ENCODE data around the gene SWAP70. TPM values are rescaled to one million over a fixed set of nuclear protein-coding genes. Genes with fewer than 3 reads are reported as not detected.

SWAP70 gene
- total and polyA plus RNA-seq, 2 experiments from 2014 or later: 30.3 to 33.3 TPM

DNA sequence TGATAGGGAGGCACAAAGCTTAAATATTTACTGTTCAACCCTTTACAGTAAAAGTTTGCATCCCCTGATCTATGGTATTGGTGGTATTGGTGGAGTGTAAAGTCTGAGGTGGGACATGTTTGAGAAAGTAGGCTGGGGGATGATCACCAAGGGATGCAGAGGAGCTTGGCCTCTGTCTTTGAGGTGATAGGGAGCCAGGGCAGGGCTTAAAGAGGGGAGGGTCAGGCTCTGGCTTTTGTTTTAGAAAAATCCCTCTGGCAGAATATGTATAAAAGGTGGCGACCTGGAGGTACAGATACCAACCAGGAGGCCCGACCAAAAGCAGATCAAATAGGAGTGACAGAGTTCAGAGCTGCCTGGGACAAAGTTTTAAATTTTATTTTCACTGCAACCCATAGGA, 59.0 kb downstream of the SWAP70 start (continued):
- no peak for TF ChIP-seq ZNF462 (CRISPR knock-in tag; IDR thresholded peaks at IDR 0.05)
- TF ChIP-seq EZH2 (IDR thresholded peaks at IDR 0.05; ENCODE audit: low read depth, unreplicated experiment): no peak
- TF ChIP-seq, protein P1, sequence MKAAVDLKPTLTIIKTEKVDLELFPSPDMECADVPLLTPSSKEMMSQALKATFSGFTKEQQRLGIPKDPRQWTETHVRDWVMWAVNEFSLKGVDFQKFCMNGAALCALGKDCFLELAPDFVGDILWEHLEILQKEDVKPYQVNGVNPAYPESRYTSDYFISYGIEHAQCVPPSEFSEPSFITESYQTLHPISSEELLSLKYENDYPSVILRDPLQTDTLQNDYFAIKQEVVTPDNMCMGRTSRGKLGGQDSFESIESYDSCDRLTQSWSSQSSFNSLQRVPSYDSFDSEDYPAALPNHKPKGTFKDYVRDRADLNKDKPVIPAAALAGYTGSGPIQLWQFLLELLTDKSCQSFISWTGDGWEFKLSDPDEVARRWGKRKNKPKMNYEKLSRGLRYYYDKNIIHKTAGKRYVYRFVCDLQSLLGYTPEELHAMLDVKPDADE (IDR thresholded peaks at IDR 0.05): no peak
- no peak for TF ChIP-seq JUNB (IDR thresholded peaks at IDR 0.05; ENCODE audit: unreplicated experiment)
- no peak for TF ChIP-seq NANOG (IDR thresholded peaks at IDR 0.05; ENCODE audit: borderline replicate concordance)
- no peak for TF ChIP-seq ZNF331 (CRISPR knock-in tag; IDR thresholded peaks at IDR 0.05; ENCODE audit: low read depth)
- TF ChIP-seq CREB1 (CRISPR knock-in tag; IDR thresholded peaks at IDR 0.05; ENCODE audit: low read depth): no peak
- no peak for TF ChIP-seq CTCF (conservative IDR thresholded peaks at IDR 0.05; ENCODE audit: low read depth in 2 of 2)
- TF ChIP-seq STAT1 (IDR thresholded peaks at IDR 0.05; ENCODE audit: unreplicated experiment): no peak
